HEK293 (cell line): ENCODE measurements around the gene RAB11FIP3.

Source experiments
- CTCF ChIA-PET: fragments of 350-600 bp; formaldehyde crosslinking; extraction: SDS; loops from one replicate; lab custom pipeline; 2021; ENCODE audit warnings: antibody characterized with exemption; lab: Yijun Ruan, JAX
- POLR2A ChIA-PET: fragments of 300-600 bp; formaldehyde crosslinking; extraction: SDS; loops from one replicate; lab custom pipeline; 2020; ENCODE audit warnings: antibody characterized with exemption, inconsistent platforms; lab: Yijun Ruan, JAX
- H3K27ac ChIP-seq: fragments of 200-500 bp; sonication (Bioruptor generic); 2 replicates; pipeline ENCODE4 v1.5.1; 2014; ENCODE audit warnings: low read depth, low read length, control low read depth, inconsistent platforms; ENCODE audit errors: extremely low read depth
- H3K36me3 ChIP-seq, 2 experiments: fragments of 200-500 bp in 1 of 2; sonication (Bioruptor generic) in 1 of 2; 1 replicate in 1 of 2; 2 replicates in 1 of 2; pipeline ENCODE4 v1.5.1; 2014 to 2017; ENCODE audit warnings: inconsistent platforms in 2 of 2, low read length in 2 of 2; ENCODE audit not compliant: control insufficient read depth in 2 of 2, insufficient read depth in 1 of 2
- H3K4me1 ChIP-seq: fragments of 200-500 bp; sonication (Bioruptor generic); 2 replicates; pipeline ENCODE4 v1.5.1; 2014; ENCODE audit warnings: mild to moderate bottlenecking, low read length, inconsistent platforms; ENCODE audit not compliant: control insufficient read depth, insufficient read depth
- H3K4me3 ChIP-seq: 2 replicates; pipeline ENCODE4 v1.5.1; 2011; ENCODE audit warnings: low read depth, mild to moderate bottlenecking, control low read depth, low read length, moderate library complexity
- H3K9me3 ChIP-seq: fragments of 200-500 bp; sonication (Bioruptor generic); 2 replicates; pipeline ENCODE4 v1.5.1; 2014; ENCODE audit warnings: low read depth, low read length, inconsistent platforms; ENCODE audit not compliant: control insufficient read depth, insufficient read depth
- GLI2 ChIP-seq: fragments of 450-650 bp; formaldehyde crosslinking; IDR thresholded peaks from 2 replicates; pipeline ENCODE4; 2017; ENCODE audit warnings: missing biosample characterization, missing genetic modification characterization, low read depth, borderline replicate concordance
- HOXA7 ChIP-seq: sonication (generic); formaldehyde crosslinking; IDR thresholded peaks from 2 replicates; pipeline ENCODE4 v1.8.1; 2022; ENCODE audit warnings: missing genetic modification reagents, borderline replicate concordance
- KLF16 ChIP-seq: fragments of 450-650 bp; formaldehyde crosslinking; IDR thresholded peaks from 2 replicates; pipeline ENCODE4 v1.5.1; 2017; ENCODE audit warnings: missing biosample characterization, missing genetic modification characterization
- PRDM6 ChIP-seq: fragments of 450-650 bp; formaldehyde crosslinking; IDR thresholded peaks from 2 replicates; pipeline ENCODE4 v1.5.1; 2017; ENCODE audit warnings: missing biosample characterization, missing genetic modification characterization
- SCRT2 ChIP-seq: fragments of 450-650 bp; formaldehyde crosslinking; IDR thresholded peaks from 2 replicates; pipeline ENCODE4 v1.5.1; 2016; ENCODE audit warnings: missing biosample characterization, missing genetic modification characterization
- TSHZ1 ChIP-seq: fragments of 450-650 bp; formaldehyde crosslinking; IDR thresholded peaks from 2 replicates; pipeline ENCODE4 v1.5.1; 2016; ENCODE audit warnings: missing biosample characterization, missing genetic modification characterization, borderline replicate concordance
- YY2 ChIP-seq: fragments of 450-650 bp; formaldehyde crosslinking; IDR thresholded peaks from 2 replicates; pipeline ENCODE4 v1.5.1; 2016; ENCODE audit warnings: missing biosample characterization, missing genetic modification characterization
- ZFHX2 ChIP-seq: fragments of 450-650 bp; formaldehyde crosslinking; conservative IDR thresholded peaks from 2 replicates; pipeline ENCODE4 v1.5.1; 2016; ENCODE audit warnings: missing biosample characterization, missing genetic modification characterization
- ZNF10 ChIP-seq: fragments of 450-650 bp; formaldehyde crosslinking; IDR thresholded peaks from 2 replicates; pipeline ENCODE4 v1.5.1; 2017; ENCODE audit warnings: missing biosample characterization, missing genetic modification characterization
- ZNF169 ChIP-seq: fragments of 450-650 bp; formaldehyde crosslinking; IDR thresholded peaks from 2 replicates; pipeline ENCODE4 v1.5.1; 2016; ENCODE audit warnings: missing biosample characterization, missing genetic modification characterization
- ZNF202 ChIP-seq: fragments of 450-650 bp; formaldehyde crosslinking; IDR thresholded peaks from 2 replicates; pipeline ENCODE4 v1.5.1; 2016; ENCODE audit warnings: missing biosample characterization, missing genetic modification characterization, borderline replicate concordance
- ZNF248 ChIP-seq: fragments of 450-650 bp; formaldehyde crosslinking; IDR thresholded peaks from 2 replicates; pipeline ENCODE4 v1.5.1; 2017; ENCODE audit warnings: missing biosample characterization, missing genetic modification characterization
- ZNF302 ChIP-seq: fragments of 450-650 bp; formaldehyde crosslinking; IDR thresholded peaks from 2 replicates; pipeline ENCODE4 v1.5.1; 2016; ENCODE audit warnings: missing biosample characterization, missing genetic modification characterization, low read depth
- ZNF501 ChIP-seq: fragments of 450-650 bp; formaldehyde crosslinking; IDR thresholded peaks from 2 replicates; pipeline ENCODE4 v1.5.1; 2016; ENCODE audit warnings: missing biosample characterization, missing genetic modification characterization
- ZNF510 ChIP-seq: fragments of 450-650 bp; formaldehyde crosslinking; IDR thresholded peaks from 2 replicates; pipeline ENCODE4 v1.5.1; 2018; ENCODE audit warnings: mild to moderate bottlenecking, missing genetic modification characterization, missing biosample characterization; ENCODE audit not compliant: insufficient replicate concordance
- ZNF624 ChIP-seq: fragments of 450-650 bp; formaldehyde crosslinking; IDR thresholded peaks from 2 replicates; pipeline ENCODE4 v1.5.1; 2017; ENCODE audit warnings: missing biosample characterization, missing genetic modification characterization
- ZNF843 ChIP-seq: fragments of 450-650 bp; formaldehyde crosslinking; IDR thresholded peaks from 2 replicates; pipeline ENCODE4 v1.5.1; 2016; ENCODE audit warnings: missing biosample characterization, missing genetic modification characterization
- ZXDB ChIP-seq: fragments of 450-650 bp; formaldehyde crosslinking; IDR thresholded peaks from 2 replicates; pipeline ENCODE4 v1.5.1; 2016; ENCODE audit warnings: missing biosample characterization, missing genetic modification characterization
- TF ChIP-seq, protein P1 (sequence below): fragments of 450-650 bp; formaldehyde crosslinking; IDR thresholded peaks from 2 replicates; pipeline ENCODE4 v1.5.1; 2016; ENCODE audit warnings: missing biosample characterization, missing genetic modification characterization
- TF ChIP-seq, protein P2 (sequence below): fragments of 450-650 bp; formaldehyde crosslinking; IDR thresholded peaks from 2 replicates; pipeline ENCODE4 v1.5.1; 2016; ENCODE audit warnings: missing biosample characterization, missing genetic modification characterization

The RAB11FIP3 gene

DNA sequence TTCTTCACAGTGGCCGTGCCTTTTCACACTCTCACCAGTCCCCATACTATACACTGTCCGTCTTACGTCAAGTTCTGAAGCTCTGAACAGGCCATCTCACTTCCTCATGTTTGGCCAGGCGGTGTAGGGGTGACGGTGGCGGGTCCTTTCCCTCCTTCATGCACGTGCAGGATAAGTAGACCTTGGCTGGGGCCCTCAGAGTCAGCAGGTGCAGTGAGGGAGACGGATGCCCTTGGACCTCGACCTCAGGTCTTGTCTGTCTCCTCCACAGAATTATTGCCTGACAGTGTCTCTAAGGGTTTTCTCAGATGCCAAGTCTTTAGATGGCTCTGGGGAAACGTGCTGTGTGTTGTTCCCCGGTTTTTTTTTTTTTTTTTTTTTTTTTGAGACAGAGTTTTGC, 37.6 kb downstream of the RAB11FIP3 start:
- TF ChIP-seq KLF16, result no peak
- no peak for TF ChIP-seq ZNF501
- TF ChIP-seq ZNF202 (tag by site-specific recombination), result no peak
- TF ChIP-seq ZNF510 (tag by site-specific recombination), result no peak
- TF ChIP-seq ZNF169 (tag by site-specific recombination), result no peak
- no peak for TF ChIP-seq SCRT2 (tag by site-specific recombination)
- TF ChIP-seq YY2 (tag by site-specific recombination), result no peak
- no peak for TF ChIP-seq ZNF843 (tag by site-specific recombination)
- TF ChIP-seq ZNF624 (tag by site-specific recombination), result no peak
- TF ChIP-seq ZFHX2 (tag by site-specific recombination), result no peak
- TF ChIP-seq, all 188 proteins: peak for 0
- ChIA-PET POLR2A (no interaction called here), CTCF (no interaction called here)
- no peak overlapping the region for H3K27ac ChIP-seq
- H3K4me3 ChIP-seq, result no peak overlapping the region
- H3K4me1 ChIP-seq, result no peaks in the 10 kb centered on the region; the same call in 1 of the 2 replicates
- H3K9me3 ChIP-seq, result no peaks in the 10 kb centered on the region
- H3K36me3 ChIP-seq, result peaks cover 0 to 28% of the 10 kb centered on the region in 2 experiments; a peak in 2 of 3 replicates

- TF ChIP-seq, protein P1, sequence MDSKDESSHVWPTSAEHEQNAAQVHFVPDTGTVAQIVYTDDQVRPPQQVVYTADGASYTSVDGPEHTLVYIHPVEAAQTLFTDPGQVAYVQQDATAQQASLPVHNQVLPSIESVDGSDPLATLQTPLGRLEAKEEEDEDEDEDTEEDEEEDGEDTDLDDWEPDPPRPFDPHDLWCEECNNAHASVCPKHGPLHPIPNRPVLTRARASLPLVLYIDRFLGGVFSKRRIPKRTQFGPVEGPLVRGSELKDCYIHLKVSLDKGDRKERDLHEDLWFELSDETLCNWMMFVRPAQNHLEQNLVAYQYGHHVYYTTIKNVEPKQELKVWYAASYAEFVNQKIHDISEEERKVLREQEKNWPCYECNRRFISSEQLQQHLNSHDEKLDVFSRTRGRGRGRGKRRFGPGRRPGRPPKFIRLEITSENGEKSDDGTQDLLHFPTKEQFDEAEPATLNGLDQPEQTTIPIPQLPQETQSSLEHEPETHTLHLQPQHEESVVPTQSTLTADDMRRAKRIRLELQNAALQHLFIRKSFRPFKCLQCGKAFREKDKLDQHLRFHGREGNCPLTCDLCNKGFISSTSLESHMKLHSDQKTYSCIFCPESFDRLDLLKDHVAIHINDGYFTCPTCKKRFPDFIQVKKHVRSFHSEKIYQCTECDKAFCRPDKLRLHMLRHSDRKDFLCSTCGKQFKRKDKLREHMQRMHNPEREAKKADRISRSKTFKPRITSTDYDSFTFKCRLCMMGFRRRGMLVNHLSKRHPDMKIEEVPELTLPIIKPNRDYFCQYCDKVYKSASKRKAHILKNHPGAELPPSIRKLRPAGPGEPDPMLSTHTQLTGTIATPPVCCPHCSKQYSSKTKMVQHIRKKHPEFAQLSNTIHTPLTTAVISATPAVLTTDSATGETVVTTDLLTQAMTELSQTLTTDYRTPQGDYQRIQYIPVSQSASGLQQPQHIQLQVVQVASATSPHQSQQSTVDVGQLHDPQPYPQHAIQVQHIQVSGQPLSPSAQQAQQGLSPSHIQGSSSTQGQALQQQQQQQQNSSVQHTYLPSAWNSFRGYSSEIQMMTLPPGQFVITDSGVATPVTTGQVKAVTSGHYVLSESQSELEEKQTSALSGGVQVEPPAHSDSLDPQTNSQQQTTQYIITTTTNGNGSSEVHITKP (tag by site-specific recombination), result no peak
- TF ChIP-seq ZXDB (tag by site-specific recombination) (no peak), TSHZ1 (no peak), SCRT2 (tag by site-specific recombination) (no peak), PRDM6 (no peak), HOXA7 (CRISPR knock-in tag) (no peak), GLI2 (no peak), ZNF248 (no peak), ZNF302 (tag by site-specific recombination) (no peak), ZNF10 (tag by site-specific recombination) (no peak)
- TF ChIP-seq, protein P2, sequence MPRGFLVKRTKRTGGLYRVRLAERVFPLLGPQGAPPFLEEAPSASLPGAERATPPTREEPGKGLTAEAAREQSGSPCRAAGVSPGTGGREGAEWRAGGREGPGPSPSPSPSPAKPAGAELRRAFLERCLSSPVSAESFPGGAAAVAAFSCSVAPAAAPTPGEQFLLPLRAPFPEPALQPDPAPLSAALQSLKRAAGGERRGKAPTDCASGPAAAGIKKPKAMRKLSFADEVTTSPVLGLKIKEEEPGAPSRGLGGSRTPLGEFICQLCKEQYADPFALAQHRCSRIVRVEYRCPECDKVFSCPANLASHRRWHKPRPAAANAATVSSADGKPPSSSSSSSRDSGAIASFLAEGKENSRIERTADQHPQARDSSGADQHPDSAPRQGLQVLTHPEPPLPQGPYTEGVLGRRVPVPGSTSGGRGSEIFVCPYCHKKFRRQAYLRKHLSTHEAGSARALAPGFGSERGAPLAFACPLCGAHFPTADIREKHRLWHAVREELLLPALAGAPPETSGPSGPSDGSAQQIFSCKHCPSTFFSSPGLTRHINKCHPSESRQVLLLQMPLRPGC, result no peak
- Histone ChIP-seq H3K4me3 (no peak overlapping the region), H3K4me1 (no peaks in the 10 kb centered on the region), H3K27ac (no peak overlapping the region), H3K9me3 (no peaks in the 10 kb centered on the region), H3K36me3 (peaks cover 0 to 25% of the 10 kb centered on the region in 2 experiments; a peak in 2 of 3 replicates)
- ChIA-PET CTCF (interaction anchor here (1.0 kb wide), 1 partner anchor 21 kb away, joined by 5 read pairs; no protein-coding TSS in a partner anchor), POLR2A (interaction anchor here (0.9 kb wide), 1 partner anchor 18 kb away, joined by 3 read pairs; no protein-coding TSS in a partner anchor)
Measured at GRCh38 chr16:466651-467050, 41.2 kb downstream of the RAB11FIP3 start.
